Stimulated activated naive B cell treated with anti-CD40 and anti-IgM and Interleukin-4, amounts not matched to agents 10 μg/mL and 1 μg/mL and 100 μg/mL, for 72 hours (primary cell): ENCODE data around the gene ZFP36L1.
A peak's percentile ranks its signal among the peaks of the same experiment; 100 is the strongest.

Experiments used
- ATAC-seq, 2 donors: fragments of 150-1000 bp; cut with Tn5 transposase; replicated peaks; 2 replicates each; pipeline ENCODE4 v1.10.0; 2021; ENCODE audit warnings: moderate library complexity in 1 of 2
- DNase-seq: peaks from one replicate; pipeline ENCODE4 v3.0.0; 2021
- H3K27ac Mint-ChIP-seq: one replicate; pipeline ENCODE4 v1.8.0; 2022; ENCODE audit warnings: mild to moderate bottlenecking, mixed read lengths
- H3K27me3 Mint-ChIP-seq, 2 donors: one replicate each; pipeline ENCODE4 v1.8.0; 2022; ENCODE audit warnings: mixed read lengths in 2 of 2
- H3K36me3 Mint-ChIP-seq, 2 donors: one replicate each; pipeline ENCODE4 v1.8.0; 2022; ENCODE audit warnings: mixed read lengths in 2 of 2, mild to moderate bottlenecking in 1 of 2
- H3K4me1 Mint-ChIP-seq, 2 donors: one replicate each; pipeline ENCODE4 v1.8.0; 2022; ENCODE audit warnings: mixed read lengths in 2 of 2, mild to moderate bottlenecking in 1 of 2
- H3K4me3 Mint-ChIP-seq, 2 donors: one replicate each; pipeline ENCODE4 v1.8.0; 2022; ENCODE audit warnings: mild to moderate bottlenecking in 2 of 2, mixed read lengths in 2 of 2, moderate library complexity in 1 of 2
- H3K9me3 Mint-ChIP-seq, 2 donors: one replicate each; pipeline ENCODE4 v1.8.0; 2022; ENCODE audit warnings: mixed read lengths in 2 of 2, mild to moderate bottlenecking in 1 of 2

The ZFP36L1 gene

GRCh38 chr14:68810173-68811153 lies 17.6 kb upstream of the ZFP36L1 start:
- DNase-seq: no peak
- peaks cover 0 to 2% of the 10 kb centered on the region in 2 donors for H3K9me3 Mint-ChIP-seq
- no peak overlapping the region for H3K27ac Mint-ChIP-seq
- no peak overlapping the region for H3K4me3 Mint-ChIP-seq
- H3K4me1 Mint-ChIP-seq: peaks cover 66 to 97% of the 10 kb centered on the region in 2 donors
- H3K36me3 Mint-ChIP-seq: peaks cover 2 to 17% of the 10 kb centered on the region in 2 donors
- no peaks in the 10 kb centered on the region for H3K27me3 Mint-ChIP-seq
- no peak for ATAC-seq

GRCh38 chr14:68809524-68809923 lies 16.7 kb upstream of the ZFP36L1 start:
- Mint-ChIP-seq H3K36me3 (peaks cover 2 to 11% of the 10 kb centered on the region in 2 donors), H3K27me3 (no peaks in the 10 kb centered on the region), H3K4me1 (peaks cover 61 to 92% of the 10 kb centered on the region in 2 donors), H3K27ac (no peak overlapping the region), H3K4me3 (no peak overlapping the region), H3K9me3 (peaks cover 0 to 2% of the 10 kb centered on the region in 2 donors)
- no peak for ATAC-seq
- no peak for DNase-seq

GRCh38 chr14:68808696-68809480 lies 16.0 kb upstream of the ZFP36L1 start:
- Mint-ChIP-seq H3K4me3 (no peak overlapping the region), H3K9me3 (peaks cover 0 to 2% of the 10 kb centered on the region in 2 donors), H3K27ac (peak overlapping the region; percentile 11), H3K27me3 (no peaks in the 10 kb centered on the region), H3K36me3 (peaks cover 5 to 16% of the 10 kb centered on the region in 2 donors), H3K4me1 (peaks cover 55 to 86% of the 10 kb centered on the region in 2 donors)
- ATAC-seq (no peak), DNase-seq (no peak)

GRCh38 chr14:68807987-68808386 lies 15.1 kb upstream of the ZFP36L1 start:
- H3K27ac Mint-ChIP-seq: peak overlapping the region; percentile 97
- H3K9me3 Mint-ChIP-seq: peaks cover 0 to 2% of the 10 kb centered on the region in 2 donors
- peaks cover 5 to 16% of the 10 kb centered on the region in 2 donors for H3K36me3 Mint-ChIP-seq
- H3K4me3 Mint-ChIP-seq: no peak overlapping the region
- ATAC-seq (no peak), DNase-seq (no peak)
- H3K27me3 Mint-ChIP-seq: no peaks in the 10 kb centered on the region
- H3K4me1 Mint-ChIP-seq: peaks cover 46 to 77% of the 10 kb centered on the region in 2 donors

- Mint-ChIP-seq H3K27ac (peak overlapping the region; percentile 97), H3K27me3 (no peaks in the 10 kb centered on the region), H3K36me3 (peaks cover 7 to 19% of the 10 kb centered on the region in 2 donors), H3K4me3 (peak overlapping the region; percentile 69 to 83), H3K9me3 (peaks cover 2% of the 10 kb centered on the region in 2 donors), H3K4me1 (peaks cover 46 to 71% of the 10 kb centered on the region in 2 donors)
- peak; percentile 51 for DNase-seq
- ATAC-seq: peak; percentile 4 to 88
These were observed 14.3 kb upstream of the ZFP36L1 start for GRCh38 chr14:68807148-68807600.

- Mint-ChIP-seq H3K9me3 (peaks cover 7% of the 10 kb centered on the region in 2 donors), H3K36me3 (peaks cover 12 to 24% of the 10 kb centered on the region in 2 donors), H3K27me3 (no peaks in the 10 kb centered on the region), H3K4me1 (peaks cover 48 to 71% of the 10 kb centered on the region in 2 donors), H3K4me3 (peak overlapping the region; percentile 69 to 83), H3K27ac (peak overlapping the region; percentile 97)
- peak; percentile 93 to 95 for ATAC-seq
- DNase-seq: peak; percentile 59
These were observed 13.8 kb upstream of the ZFP36L1 start for GRCh38 chr14:68806526-68807147.

GRCh38 chr14:68805414-68805813 lies 12.5 kb upstream of the ZFP36L1 start:
- Mint-ChIP-seq H3K36me3 (peaks cover 15 to 20% of the 10 kb centered on the region in 2 donors), H3K9me3 (peaks cover 7 to 10% of the 10 kb centered on the region in 2 donors), H3K27ac (peak overlapping the region; percentile 97), H3K27me3 (no peaks in the 10 kb centered on the region), H3K4me1 (peaks cover 43 to 65% of the 10 kb centered on the region in 2 donors), H3K4me3 (peak overlapping the region; percentile 58 to 66)
- ATAC-seq (no peak), DNase-seq (no peak)

GRCh38 chr14:68801631-68802030 lies 8.8 kb upstream of the ZFP36L1 start:
- H3K27ac Mint-ChIP-seq: peak overlapping the region; percentile 48
- no peaks in the 10 kb centered on the region for H3K27me3 Mint-ChIP-seq
- peaks cover 10% of the 10 kb centered on the region in 2 donors for H3K9me3 Mint-ChIP-seq
- ATAC-seq (no peak), DNase-seq (no peak)
- H3K36me3 Mint-ChIP-seq: peaks cover 20 to 27% of the 10 kb centered on the region in 2 donors
- H3K4me1 Mint-ChIP-seq: peaks cover 39 to 66% of the 10 kb centered on the region in 2 donors
- peak overlapping the region; percentile 0 to 12 for H3K4me3 Mint-ChIP-seq

- DNase-seq: no peak
- H3K36me3 Mint-ChIP-seq: peaks cover 20 to 27% of the 10 kb centered on the region in 2 donors
- no peak overlapping the region for H3K27ac Mint-ChIP-seq
- H3K27me3 Mint-ChIP-seq: no peaks in the 10 kb centered on the region
- no peak for ATAC-seq
- H3K9me3 Mint-ChIP-seq: peaks cover 10% of the 10 kb centered on the region in 2 donors
- no peak overlapping the region for H3K4me3 Mint-ChIP-seq
- peaks cover 41 to 66% of the 10 kb centered on the region in 2 donors for H3K4me1 Mint-ChIP-seq
These were observed 8.1 kb upstream of the ZFP36L1 start for GRCh38 chr14:68800953-68801352.

GRCh38 chr14:68800390-68800789 lies 7.5 kb upstream of the ZFP36L1 start:
- Mint-ChIP-seq H3K36me3 (peaks cover 23 to 31% of the 10 kb centered on the region in 2 donors), H3K27me3 (no peaks in the 10 kb centered on the region), H3K9me3 (peaks cover 10% of the 10 kb centered on the region in 2 donors), H3K4me1 (peaks cover 36 to 65% of the 10 kb centered on the region in 2 donors), H3K27ac (peak overlapping the region; percentile 73), H3K4me3 (no peak overlapping the region)
- no peak for DNase-seq
- no peak for ATAC-seq

GRCh38 chr14:68798621-68799020 lies 5.8 kb upstream of the ZFP36L1 start:
- Mint-ChIP-seq H3K4me1 (peaks cover 44 to 76% of the 10 kb centered on the region in 2 donors), H3K27me3 (no peaks in the 10 kb centered on the region), H3K4me3 (peak overlapping the region in 1 of 2 donors; percentile 59), H3K36me3 (peaks cover 30 to 41% of the 10 kb centered on the region in 2 donors), H3K27ac (peak overlapping the region; percentile 88), H3K9me3 (peaks cover 10% of the 10 kb centered on the region in 2 donors)
- DNase-seq (no peak), ATAC-seq (no peak)

- peaks cover 37 to 51% of the 10 kb centered on the region in 2 donors for H3K36me3 Mint-ChIP-seq
- H3K27me3 Mint-ChIP-seq: no peaks in the 10 kb centered on the region
- H3K4me1 Mint-ChIP-seq: peaks cover 48 to 87% of the 10 kb centered on the region in 2 donors
- peaks cover 8 to 10% of the 10 kb centered on the region in 2 donors for H3K9me3 Mint-ChIP-seq
- H3K4me3 Mint-ChIP-seq: peak overlapping the region in 1 of 2 donors; percentile 30
- ATAC-seq (no peak), DNase-seq (no peak)
- peak overlapping the region; percentile 100 for H3K27ac Mint-ChIP-seq
These were observed 4.3 kb upstream of the ZFP36L1 start for GRCh38 chr14:68797121-68797670.

- no peak for DNase-seq
- no peaks in the 10 kb centered on the region for H3K27me3 Mint-ChIP-seq
- peaks cover 2 to 5% of the 10 kb centered on the region in 2 donors for H3K9me3 Mint-ChIP-seq
- H3K27ac Mint-ChIP-seq: peak overlapping the region; percentile 100
- H3K36me3 Mint-ChIP-seq: peaks cover 36 to 49% of the 10 kb centered on the region in 2 donors
- peaks cover 45 to 81% of the 10 kb centered on the region in 2 donors for H3K4me1 Mint-ChIP-seq
- peak overlapping the region; percentile 96 to 99 for H3K4me3 Mint-ChIP-seq
- ATAC-seq: no peak
These were observed 3.7 kb upstream of the ZFP36L1 start for GRCh38 chr14:68796418-68797101.
